ENCODE results near the gene MAGEA4. TPM values are rescaled to one million over a fixed set of nuclear protein-coding genes. Genes with fewer than 3 reads are reported as not detected.

The MAGEA4 gene
- total RNA-seq, 1 donor from 2014 or later, result not detected

DNA sequence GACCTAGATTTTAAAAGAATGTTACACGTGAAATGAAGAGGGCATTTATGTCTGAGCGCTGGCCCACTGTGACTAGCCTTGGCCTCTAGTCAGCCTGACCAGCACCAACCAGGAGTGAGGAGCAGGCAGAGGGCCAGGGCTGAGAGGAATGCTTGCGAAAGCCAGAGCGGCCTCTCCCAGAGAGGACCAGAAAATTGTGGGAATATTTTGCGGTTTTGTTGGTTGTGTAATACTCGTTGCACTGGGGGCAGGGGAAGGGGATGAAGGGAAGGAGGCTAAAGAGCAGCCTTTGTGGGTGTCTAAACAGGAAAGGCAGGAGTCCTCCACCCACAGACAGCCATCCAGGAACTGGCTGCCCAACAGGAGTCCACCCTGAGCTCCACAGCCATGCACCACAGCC, 58.0 kb downstream of the MAGEA4 start:
- no peaks in the 10 kb centered on the region for H3K4me1 ChIP-seq
- no peaks in the 10 kb centered on the region for H3K79me2 ChIP-seq (ENCODE audit: low read depth)
- peaks cover 6% of the 10 kb centered on the region for H3K27me3 Mint-ChIP-seq (ENCODE audit: insufficient read depth, low read depth)
- H3K27ac ChIP-seq, result no peak overlapping the region
- no peak for DNase-seq (ENCODE audit: low spot score)
- no peak overlapping the region for H3K4me2 ChIP-seq
- H3K27me3 ChIP-seq, result peaks cover 39% of the 10 kb centered on the region
- no peaks in the 10 kb centered on the region for H4K20me1 ChIP-seq (ENCODE audit: low read depth)
- TF ChIP-seq EZH2phosphoT487 (IDR thresholded peaks at IDR 0.05) (no peak), EZH2 (IDR thresholded peaks at IDR 0.05) (no peak)
- TF ChIP-seq, protein P1, sequence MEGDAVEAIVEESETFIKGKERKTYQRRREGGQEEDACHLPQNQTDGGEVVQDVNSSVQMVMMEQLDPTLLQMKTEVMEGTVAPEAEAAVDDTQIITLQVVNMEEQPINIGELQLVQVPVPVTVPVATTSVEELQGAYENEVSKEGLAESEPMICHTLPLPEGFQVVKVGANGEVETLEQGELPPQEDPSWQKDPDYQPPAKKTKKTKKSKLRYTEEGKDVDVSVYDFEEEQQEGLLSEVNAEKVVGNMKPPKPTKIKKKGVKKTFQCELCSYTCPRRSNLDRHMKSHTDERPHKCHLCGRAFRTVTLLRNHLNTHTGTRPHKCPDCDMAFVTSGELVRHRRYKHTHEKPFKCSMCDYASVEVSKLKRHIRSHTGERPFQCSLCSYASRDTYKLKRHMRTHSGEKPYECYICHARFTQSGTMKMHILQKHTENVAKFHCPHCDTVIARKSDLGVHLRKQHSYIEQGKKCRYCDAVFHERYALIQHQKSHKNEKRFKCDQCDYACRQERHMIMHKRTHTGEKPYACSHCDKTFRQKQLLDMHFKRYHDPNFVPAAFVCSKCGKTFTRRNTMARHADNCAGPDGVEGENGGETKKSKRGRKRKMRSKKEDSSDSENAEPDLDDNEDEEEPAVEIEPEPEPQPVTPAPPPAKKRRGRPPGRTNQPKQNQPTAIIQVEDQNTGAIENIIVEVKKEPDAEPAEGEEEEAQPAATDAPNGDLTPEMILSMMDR (IDR thresholded peaks at IDR 0.05), result no peak
- H3K27ac Mint-ChIP-seq, result no peak overlapping the region
- peaks cover 8% of the 10 kb centered on the region for H3K9me3 Mint-ChIP-seq
- H2AFZ ChIP-seq (replicated peaks), result no peak overlapping the region
- peaks cover 3% of the 10 kb centered on the region for H3K4me1 Mint-ChIP-seq
- H3K4me3 Mint-ChIP-seq, result no peak overlapping the region
- no peaks in the 10 kb centered on the region for H3K36me3 Mint-ChIP-seq
- no peak overlapping the region for H3K9ac ChIP-seq
- H3K9me3 ChIP-seq (ENCODE audit: low read depth), result no peaks in the 10 kb centered on the region
- no peaks in the 10 kb centered on the region for H3K36me3 ChIP-seq
- H3K4me3 ChIP-seq, result no peak overlapping the region
- H3F3A ChIP-seq (ENCODE audit: low read depth), result no peaks in the 10 kb centered on the region

GRCh38 chrX:151973060-151973661, 60.5 kb downstream of the MAGEA4 start:
- TF ChIP-seq, protein P1 (IDR thresholded peaks at IDR 0.05), result no peak
- TF ChIP-seq EZH2 (IDR thresholded peaks at IDR 0.05) (no peak), EZH2phosphoT487 (IDR thresholded peaks at IDR 0.05) (no peak)
- H3K27ac Mint-ChIP-seq, result no peak overlapping the region
- H3K4me1 ChIP-seq, result no peaks in the 10 kb centered on the region
- peaks cover 9% of the 10 kb centered on the region for H3K9me3 Mint-ChIP-seq
- no peaks in the 10 kb centered on the region for H4K20me1 ChIP-seq (ENCODE audit: low read depth)
- no peaks in the 10 kb centered on the region for H3K79me2 ChIP-seq (ENCODE audit: low read depth)
- no peaks in the 10 kb centered on the region for H3F3A ChIP-seq (ENCODE audit: low read depth)
- H3K27me3 ChIP-seq, result peaks cover 50% of the 10 kb centered on the region
- no peaks in the 10 kb centered on the region for H3K36me3 ChIP-seq
- no peak overlapping the region for H3K4me2 ChIP-seq
- H3K27me3 Mint-ChIP-seq (ENCODE audit: insufficient read depth, low read depth), result peaks cover 3% of the 10 kb centered on the region
- no peaks in the 10 kb centered on the region for H3K9me3 ChIP-seq (ENCODE audit: low read depth)
- H2AFZ ChIP-seq (replicated peaks), result no peak overlapping the region
- peak overlapping the region; percentile 70 for H3K4me3 Mint-ChIP-seq
- no peak overlapping the region for H3K4me3 ChIP-seq
- H3K4me1 Mint-ChIP-seq, result peaks cover 3% of the 10 kb centered on the region
- no peak overlapping the region for H3K27ac ChIP-seq
- DNase-seq (ENCODE audit: low spot score), result no peak
- H3K36me3 Mint-ChIP-seq, result no peaks in the 10 kb centered on the region
- H3K9ac ChIP-seq, result no peak overlapping the region

- peaks cover 3% of the 10 kb centered on the region for H3K27me3 Mint-ChIP-seq (ENCODE audit: insufficient read depth, low read depth)
- H3K4me1 Mint-ChIP-seq, result peaks cover 3% of the 10 kb centered on the region
- no peaks in the 10 kb centered on the region for H3K9me3 ChIP-seq (ENCODE audit: low read depth)
- H3K36me3 ChIP-seq, result no peaks in the 10 kb centered on the region
- no peaks in the 10 kb centered on the region for H3F3A ChIP-seq (ENCODE audit: low read depth)
- TF ChIP-seq, protein P1 (IDR thresholded peaks at IDR 0.05), result no peak
- H2AFZ ChIP-seq (replicated peaks), result no peak overlapping the region
- peak overlapping the region; percentile 40 for H3K4me3 ChIP-seq
- no peak overlapping the region for H3K9ac ChIP-seq
- no peaks in the 10 kb centered on the region for H3K36me3 Mint-ChIP-seq
- no peak overlapping the region for H3K27ac Mint-ChIP-seq
- H3K79me2 ChIP-seq (ENCODE audit: low read depth), result no peaks in the 10 kb centered on the region
- H3K9me3 Mint-ChIP-seq, result peaks cover 9% of the 10 kb centered on the region
- no peak for DNase-seq (ENCODE audit: low spot score)
- no peaks in the 10 kb centered on the region for H4K20me1 ChIP-seq (ENCODE audit: low read depth)
- no peak overlapping the region for H3K27ac ChIP-seq
- no peaks in the 10 kb centered on the region for H3K4me1 ChIP-seq
- H3K4me3 Mint-ChIP-seq, result peak overlapping the region; percentile 70
- H3K27me3 ChIP-seq, result peaks cover 50% of the 10 kb centered on the region
- peak overlapping the region; percentile 62 for H3K4me2 ChIP-seq
These were observed 61.2 kb downstream of the MAGEA4 start for GRCh38 chrX:151973851-151974335.

MicroRNAs within 50 kb of the gene (microRNA counts, 767-probe panel; counts per million panel counts)
- 460 counts per million, percentile 90 among the panel's probes with 10 or more counts for microRNA hsa-miR-224-5p
- 460 counts per million, percentile 90 among the panel's probes with 10 or more counts for microRNA hsa-miR-452-5p

Small RNA genes lying within 50 kb of the gene (microRNA-seq; reads per million reads assigned to microRNA genes)
- gene MIR224 (15.6 reads per million, percentile 47 among the genes with 10 or more reads in this experiment), gene MIR452 (8.9 reads per million, percentile 34 among the genes with 10 or more reads in this experiment)

Other genes starting within 250 kb of the MAGEA4 start
- 1.9 and 2.0 TPM in 2 replicates for gene PRRG3, start 217.4 kb upstream of the MAGEA4 start, total RNA-seq (ENCODE audit: low replicate concordance)
- not detected in 2 replicates for gene FATE1, start 196.9 kb upstream of the MAGEA4 start, total RNA-seq (ENCODE audit: low replicate concordance)
- not detected in 2 replicates for gene CNGA2, start 178.1 kb upstream of the MAGEA4 start, total RNA-seq (ENCODE audit: low replicate concordance)
- 0.92 and 1.1 TPM in 2 replicates for gene GABRE, start 61.8 kb downstream of the MAGEA4 start, total RNA-seq (ENCODE audit: low replicate concordance)
- not detected in 2 replicates for gene MAGEA10, start 225.7 kb downstream of the MAGEA4 start, total RNA-seq (ENCODE audit: low replicate concordance)

Measured in neural progenitor cell (in vitro differentiated cells).